NB4 (cell line): ENCODE results near the gene OR6B1.
"Not testable (repeated sequence)": the region's sequence is repeated elsewhere in the genome, so short reads cannot be mapped to it uniquely, and the experiment has no call there.

Source experiments
- MYC ChIP-seq: IDR thresholded peaks from 2 replicates; pipeline ENCODE4 v1.6.1; 2011; ENCODE audit warnings: low read depth, low read length
- POLR2A ChIP-seq: IDR thresholded peaks from 2 replicates; pipeline ENCODE4 v1.6.1; 2011; ENCODE audit warnings: mild to moderate bottlenecking; ENCODE audit not compliant: insufficient read length; ENCODE audit errors: extremely low read depth
- TF ChIP-seq, protein P1 (sequence below): IDR thresholded peaks from one replicate; pipeline ENCODE4 v1.5.1; 2012; ENCODE audit warnings: low read depth, low read length

DNA sequence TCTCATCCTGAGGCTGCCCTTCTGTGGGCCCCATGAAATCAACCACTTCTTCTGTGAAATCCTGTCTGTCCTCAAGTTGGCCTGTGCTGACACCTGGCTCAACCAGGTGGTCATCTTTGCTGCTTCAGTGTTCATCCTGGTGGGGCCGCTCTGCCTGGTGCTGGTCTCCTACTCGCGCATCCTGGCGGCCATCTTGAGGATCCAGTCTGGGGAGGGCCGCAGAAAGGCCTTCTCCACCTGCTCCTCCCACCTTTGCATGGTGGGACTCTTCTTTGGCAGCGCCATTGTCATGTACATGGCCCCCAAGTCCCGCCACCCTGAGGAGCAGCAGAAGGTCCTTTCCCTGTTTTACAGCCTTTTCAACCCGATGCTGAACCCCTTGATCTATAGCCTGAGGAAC is 50.8 kb downstream of the OR6B1 start:
- TF ChIP-seq, protein P1, sequence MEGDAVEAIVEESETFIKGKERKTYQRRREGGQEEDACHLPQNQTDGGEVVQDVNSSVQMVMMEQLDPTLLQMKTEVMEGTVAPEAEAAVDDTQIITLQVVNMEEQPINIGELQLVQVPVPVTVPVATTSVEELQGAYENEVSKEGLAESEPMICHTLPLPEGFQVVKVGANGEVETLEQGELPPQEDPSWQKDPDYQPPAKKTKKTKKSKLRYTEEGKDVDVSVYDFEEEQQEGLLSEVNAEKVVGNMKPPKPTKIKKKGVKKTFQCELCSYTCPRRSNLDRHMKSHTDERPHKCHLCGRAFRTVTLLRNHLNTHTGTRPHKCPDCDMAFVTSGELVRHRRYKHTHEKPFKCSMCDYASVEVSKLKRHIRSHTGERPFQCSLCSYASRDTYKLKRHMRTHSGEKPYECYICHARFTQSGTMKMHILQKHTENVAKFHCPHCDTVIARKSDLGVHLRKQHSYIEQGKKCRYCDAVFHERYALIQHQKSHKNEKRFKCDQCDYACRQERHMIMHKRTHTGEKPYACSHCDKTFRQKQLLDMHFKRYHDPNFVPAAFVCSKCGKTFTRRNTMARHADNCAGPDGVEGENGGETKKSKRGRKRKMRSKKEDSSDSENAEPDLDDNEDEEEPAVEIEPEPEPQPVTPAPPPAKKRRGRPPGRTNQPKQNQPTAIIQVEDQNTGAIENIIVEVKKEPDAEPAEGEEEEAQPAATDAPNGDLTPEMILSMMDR: not testable (repeated sequence)
- TF ChIP-seq POLR2A, MYC: not testable (repeated sequence)
